B cell (primary cell): ENCODE measurements around the gene UBE2D1. TPM values are rescaled to one million over a fixed set of nuclear protein-coding genes. Genes with fewer than 3 reads are reported as not detected.

Experiments used
- ATAC-seq: fragments of 200-7000 bp; cut with Tn5 transposase; one replicate; pipeline ENCODE4 v1.10.0; 2021; ENCODE audit warnings: low read depth, mild to moderate bottlenecking, moderate number of reproducible peaks, moderate library complexity
- CTCF ChIA-PET: fragments of 350-600 bp; sonication (Branson Sonifier 250); formaldehyde crosslinking; loops from one replicate; lab custom pipeline; 2021; ENCODE audit warnings: antibody characterized with exemption, inconsistent platforms; lab: Charles Lee
- POLR2A ChIA-PET: fragments of 350-600 bp; sonication (Branson Sonifier 250); formaldehyde crosslinking; loops from one replicate; lab custom pipeline; 2021; ENCODE audit warnings: antibody characterized with exemption; lab: Charles Lee
- DNase-seq: peaks from one replicate; pipeline ENCODE4 v3.0.0; 2013
- H2AFZ ChIP-seq: 2 replicates; pipeline ENCODE4 v1.6.1; 2012; ENCODE audit warnings: mild to moderate bottlenecking, low read depth, low read length; ENCODE audit not compliant: insufficient read depth, poor library complexity, severe bottlenecking
- H3K27ac ChIP-seq, 2 donors: 1 replicate in 1 of 2; 2 replicates in 1 of 2; pipeline ENCODE4 v1.5.1; 2012 to 2013; ENCODE audit warnings: low read length in 2 of 2, mild to moderate bottlenecking in 2 of 2, moderate library complexity in 1 of 2
- H3K27me3 ChIP-seq, 4 experiments: fragments of 200-600 bp in 1 of 4; sonication (generic) in 1 of 4; replicated peaks in 1 of 4; 1 replicate in 2 of 4; 2 replicates in 2 of 4; pipeline versions ENCODE4 v1.6.1 to v1.7.0; 2013 to 2016; ENCODE audit warnings: low read length in 3 of 4, mild to moderate bottlenecking in 2 of 4, mixed read lengths in 1 of 4, moderate library complexity in 1 of 4; ENCODE audit not compliant: insufficient read depth in 4 of 4, control insufficient read depth in 3 of 4; ENCODE audit errors: control extremely low read depth in 1 of 4
- H3K36me3 ChIP-seq, 2 experiments: replicated peaks in 1 of 2; 1 replicate in 1 of 2; 2 replicates in 1 of 2; pipeline versions ENCODE4 v1.6.1 to v1.7.1; 2013; ENCODE audit warnings: low read length in 1 of 2; ENCODE audit not compliant: insufficient read depth in 2 of 2, control insufficient read depth in 1 of 2; ENCODE audit errors: control extremely low read depth in 1 of 2, extremely low read depth in 1 of 2
- H3K4me1 ChIP-seq, 2 donors: fragments of 200-600 bp in 1 of 2; sonication (generic) in 1 of 2; 1 replicate in 1 of 2; 2 replicates in 1 of 2; pipeline versions ENCODE4 v1.5.1 to v1.6.1; 2013 to 2017; ENCODE audit warnings: low read length in 2 of 2; ENCODE audit not compliant: control insufficient read depth in 2 of 2, insufficient read depth in 2 of 2
- H3K4me2 ChIP-seq: replicated peaks from 2 replicates; pipeline ENCODE3; 2012; ENCODE audit warnings: mild to moderate bottlenecking, low read depth, low read length; ENCODE audit not compliant: poor library complexity, severe bottlenecking
- H3K4me3 ChIP-seq, 5 experiments: fragments of 200-600 bp in 1 of 5; sonication (generic) in 1 of 5; 1 replicate in 3 of 5; 2 replicates in 2 of 5; pipeline versions ENCODE4 v1.5.1 to v1.7.0; 2011 to 2016; ENCODE audit warnings: low read length in 4 of 5, mild to moderate bottlenecking in 4 of 5, low read depth in 2 of 5, control low read depth in 1 of 5, moderate library complexity in 1 of 5; ENCODE audit not compliant: insufficient read depth in 1 of 5; ENCODE audit errors: control extremely low read depth in 1 of 5, extremely low read depth in 1 of 5
- H3K79me2 ChIP-seq: fragments of 200-600 bp; sonication (generic); one replicate; pipeline ENCODE4 v1.6.0; 2016; ENCODE audit warnings: low read length; ENCODE audit not compliant: control insufficient read depth, insufficient read depth
- H3K9ac ChIP-seq: fragments of 200-600 bp; sonication (generic); 2 replicates; pipeline ENCODE4 v1.6.1; 2017; ENCODE audit warnings: mild to moderate bottlenecking, low read length, moderate library complexity
- H3K9me3 ChIP-seq, 3 donors: one replicate each; pipeline versions ENCODE4 v1.6.1 to v1.7.1; 2013; ENCODE audit warnings: low read length in 2 of 3; ENCODE audit not compliant: control insufficient read depth in 2 of 3, insufficient read depth in 1 of 3; ENCODE audit errors: control extremely low read depth in 1 of 3
- H4K20me1 ChIP-seq: 2 replicates; pipeline ENCODE4 v1.6.0; 2012; ENCODE audit warnings: mild to moderate bottlenecking, low read length; ENCODE audit not compliant: insufficient read depth, control insufficient read depth, poor library complexity, severe bottlenecking
- H3K27ac Mint-ChIP-seq: one replicate; pipeline ENCODE4 v1.8.0; 2021; ENCODE audit warnings: mixed read lengths
- H3K27me3 Mint-ChIP-seq: one replicate; pipeline ENCODE4 v1.8.0; 2021; ENCODE audit warnings: mixed read lengths
- H3K4me1 Mint-ChIP-seq: one replicate; pipeline ENCODE4 v1.8.0; 2021; ENCODE audit warnings: mixed read lengths
- H3K4me3 Mint-ChIP-seq: one replicate; pipeline ENCODE4 v1.8.0; 2021; ENCODE audit warnings: mixed read lengths
- H3K9me3 Mint-ChIP-seq: one replicate; pipeline ENCODE4 v1.8.0; 2022; ENCODE audit warnings: mixed read lengths; ENCODE audit not compliant: insufficient read depth
- EZH2 ChIP-seq: IDR thresholded peaks from 2 replicates; pipeline ENCODE4 v1.6.1; 2012; ENCODE audit warnings: borderline replicate concordance, low read depth, mild to moderate bottlenecking, moderate library complexity, low read length; ENCODE audit not compliant: insufficient read depth, poor library complexity, severe bottlenecking
- WGBS: methylation state at CpG from one replicate; pipeline ENCODE4 v1.1.5; 2013; ENCODE audit warnings: missing lambda C conversion rate; ENCODE audit not compliant: insufficient coverage; 5-methylcytosine and 5-hydroxymethylcytosine counted together
- intact Hi-C: fragments of 100-400 bp; cut with micrococcal nuclease; formaldehyde crosslinking; loops from one replicate; pipeline ENCODE4 v1.10.0; 2022
- polyA plus RNA-seq: library from polyadenylated mRNA; depleted of rRNA; stranded (reverse); fragments of >200 nt; gene quantifications from 2 replicates; pipeline ENCODE4 v1.2.3, GENCODE V29; 2012
- total RNA-seq, 2 donors: library from RNA; stranded (reverse); fragments of 120-200 nt in 1 of 2; gene quantifications; 1 replicate in 1 of 2; 2 replicates in 1 of 2; pipeline versions ENCODE4 v1.2.3 to v1.2.4, GENCODE V29; 2013 to 2022
- TF ChIP-seq, protein P1 (sequence below): fragments of 200-600 bp; IDR thresholded peaks from one replicate; pipeline ENCODE4 v1.8.0; 2022; ENCODE audit warnings: antibody characterized with exemption, mild to moderate bottlenecking

Gene UBE2D1
- total and polyA plus RNA-seq, 2 donors (not counting 1 experiment from before 2014, with no cell fraction given), result 8.5 to 12.6 TPM

DNA sequence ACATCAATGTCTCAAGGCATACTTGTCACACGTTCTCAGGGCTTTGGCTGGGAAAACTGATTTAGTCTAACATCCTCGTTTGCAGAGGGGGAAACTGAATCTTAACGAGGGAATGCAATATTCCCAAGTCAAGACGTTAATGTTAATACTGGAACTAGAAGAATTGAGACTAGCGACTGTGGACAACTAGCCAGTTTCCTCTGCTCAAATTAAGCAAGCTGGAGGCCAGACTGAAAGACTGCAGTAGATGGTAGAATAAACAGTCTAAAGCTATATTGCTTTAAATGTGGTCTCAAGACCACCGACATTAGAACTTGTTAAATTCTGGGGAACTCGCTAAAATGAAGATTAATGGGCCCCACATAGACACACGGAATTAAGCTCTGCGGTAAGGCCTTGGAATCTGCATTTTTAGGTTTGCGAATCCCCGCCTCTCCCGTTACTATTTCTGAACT lies 49.8 kb downstream of the UBE2D1 start:
- intact Hi-C loops, result loop anchor here (2.0 to 10.0 kb wide), 2 partner anchors 94 to 1520 kb away; partner anchors contain the start of gene CCDC6
- CTCF ChIA-PET, result interaction anchor here (0.6 to 2.6 kb wide), 14 partner anchors 18 to 1844 kb away, joined by 3 to 15 read pairs (median 3); partner anchors contain the start of genes CCDC6, CISD1, IPMK and UBE2D1
- Mint-ChIP-seq H3K27ac (peak overlapping the region; percentile 96), H3K27me3 (no peaks in the 10 kb centered on the region), H3K9me3 (no peaks in the 10 kb centered on the region), H3K4me3 (peak overlapping the region; percentile 92), H3K4me1 (peaks cover 38% of the 10 kb centered on the region)
- Histone ChIP-seq H4K20me1 (no peaks in the 10 kb centered on the region), H3K9ac (peak overlapping the region; percentile 94), H3K27ac (peak overlapping the region; percentile 84 to 97), H3K9me3 (no peaks in the 10 kb centered on the region), H3K79me2 (peaks cover 35% of the 10 kb centered on the region), H3K4me1 (peaks cover 24 to 29% of the 10 kb centered on the region in 2 donors), H3K4me3 (peak overlapping the region; percentile 73 to 89 (median 82)), H3K36me3 (peaks cover 2 to 16% of the 10 kb centered on the region in 2 experiments), H3K4me2 (peak overlapping the region; percentile 87), H2AFZ (peak overlapping the region; percentile 85), H3K27me3 (no peaks in the 10 kb centered on the region)
- ATAC-seq (peak; percentile 2), DNase-seq (no peak)
- WGBS, result 2% methylated on average over 10 of the region's 12 CpGs
- POLR2A ChIA-PET, result interaction anchor here (0.5 to 1.7 kb wide), 3 partner anchors 49 to 123 kb away, joined by 4 to 16 read pairs (median 7); partner anchors contain the start of genes CISD1, IPMK and UBE2D1
- TF ChIP-seq, protein P1, sequence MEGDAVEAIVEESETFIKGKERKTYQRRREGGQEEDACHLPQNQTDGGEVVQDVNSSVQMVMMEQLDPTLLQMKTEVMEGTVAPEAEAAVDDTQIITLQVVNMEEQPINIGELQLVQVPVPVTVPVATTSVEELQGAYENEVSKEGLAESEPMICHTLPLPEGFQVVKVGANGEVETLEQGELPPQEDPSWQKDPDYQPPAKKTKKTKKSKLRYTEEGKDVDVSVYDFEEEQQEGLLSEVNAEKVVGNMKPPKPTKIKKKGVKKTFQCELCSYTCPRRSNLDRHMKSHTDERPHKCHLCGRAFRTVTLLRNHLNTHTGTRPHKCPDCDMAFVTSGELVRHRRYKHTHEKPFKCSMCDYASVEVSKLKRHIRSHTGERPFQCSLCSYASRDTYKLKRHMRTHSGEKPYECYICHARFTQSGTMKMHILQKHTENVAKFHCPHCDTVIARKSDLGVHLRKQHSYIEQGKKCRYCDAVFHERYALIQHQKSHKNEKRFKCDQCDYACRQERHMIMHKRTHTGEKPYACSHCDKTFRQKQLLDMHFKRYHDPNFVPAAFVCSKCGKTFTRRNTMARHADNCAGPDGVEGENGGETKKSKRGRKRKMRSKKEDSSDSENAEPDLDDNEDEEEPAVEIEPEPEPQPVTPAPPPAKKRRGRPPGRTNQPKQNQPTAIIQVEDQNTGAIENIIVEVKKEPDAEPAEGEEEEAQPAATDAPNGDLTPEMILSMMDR, result no peak
- no peak for TF ChIP-seq EZH2
